GM21528 (cell line): ENCODE results near the gene CWF19L1.
"Not testable (repeated sequence)": the region's sequence is repeated elsewhere in the genome, so short reads cannot be mapped to it uniquely, and the experiment has no call there.

ENCODE experiments used
- ATAC-seq: cut with Tn5 transposase; IDR thresholded peaks from one replicate; pipeline ENCODE4 v1.9.1; 2021; ENCODE audit warnings: mild to moderate bottlenecking, moderate library complexity; ENCODE audit not compliant: unreplicated experiment, low FRiP score

CWF19L1 gene

DNA sequence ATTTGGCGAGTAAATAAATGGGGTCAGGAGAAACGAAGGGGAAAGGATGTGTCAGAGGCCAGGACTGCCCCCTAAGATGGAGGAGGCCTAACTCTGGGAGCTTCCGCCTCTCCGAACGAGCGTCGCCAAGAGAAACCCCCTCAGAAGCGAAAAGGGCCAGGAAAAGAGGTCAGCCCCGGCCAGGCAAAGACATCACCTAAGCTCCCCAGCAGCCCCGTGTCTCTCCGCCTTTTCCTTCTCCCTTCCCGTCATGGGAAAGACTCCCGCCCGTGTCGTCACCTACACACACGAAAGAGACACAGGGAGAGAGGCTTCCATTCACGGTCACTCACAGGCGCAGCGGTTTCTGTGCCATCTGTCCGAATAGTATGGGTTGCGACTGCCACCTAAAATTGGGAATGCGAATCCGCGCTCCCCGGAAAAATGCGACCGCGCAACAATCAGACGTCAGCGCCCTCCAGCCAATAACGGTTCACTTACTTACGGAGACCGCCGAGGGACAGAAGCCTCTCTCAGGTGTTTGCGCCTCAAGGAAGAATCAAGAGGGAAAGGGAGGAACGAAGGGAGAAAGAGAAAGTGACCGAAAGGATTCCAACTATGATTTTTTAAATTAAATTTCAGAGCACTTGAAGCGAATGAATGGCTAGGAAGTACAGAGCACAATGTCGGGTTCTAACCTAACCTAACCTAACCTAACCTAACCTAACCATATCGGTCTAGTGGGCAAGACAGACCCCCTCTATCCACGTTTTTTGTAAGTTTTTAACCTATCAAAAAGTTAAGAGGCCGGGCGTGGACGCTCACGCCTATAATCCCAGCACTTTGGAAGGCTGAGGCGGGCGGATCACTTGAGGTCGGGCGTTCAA, at the start of gene CWF19L1:
Gene CWF19L1, minus strand, starts transcription at position 400 of the 866 bp plus-strand sequence. Its CDS starts 45 bp downstream, at position 355.
- ATAC-seq = peak; percentile 65

DNA sequence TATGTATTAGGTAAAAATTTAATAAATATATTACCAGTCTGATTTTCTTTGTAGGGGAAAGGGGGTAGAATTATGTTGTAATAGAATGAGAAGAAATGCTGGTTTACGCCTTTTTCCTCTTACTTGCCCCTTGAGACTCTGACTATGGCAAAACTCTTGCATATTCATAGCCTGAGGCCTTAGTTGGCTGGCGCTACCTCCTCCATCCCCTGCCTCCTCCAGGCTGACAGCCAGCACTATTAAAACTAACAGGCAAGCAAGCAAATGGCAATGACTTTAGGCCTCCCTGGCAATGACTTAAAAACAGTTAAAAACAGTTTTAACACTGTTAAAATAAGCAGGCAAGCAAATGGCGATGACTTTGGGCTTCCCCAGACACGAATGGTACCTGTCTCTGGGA, 48.2 kb upstream of the CWF19L1 start:
- no peak for ATAC-seq

DNA sequence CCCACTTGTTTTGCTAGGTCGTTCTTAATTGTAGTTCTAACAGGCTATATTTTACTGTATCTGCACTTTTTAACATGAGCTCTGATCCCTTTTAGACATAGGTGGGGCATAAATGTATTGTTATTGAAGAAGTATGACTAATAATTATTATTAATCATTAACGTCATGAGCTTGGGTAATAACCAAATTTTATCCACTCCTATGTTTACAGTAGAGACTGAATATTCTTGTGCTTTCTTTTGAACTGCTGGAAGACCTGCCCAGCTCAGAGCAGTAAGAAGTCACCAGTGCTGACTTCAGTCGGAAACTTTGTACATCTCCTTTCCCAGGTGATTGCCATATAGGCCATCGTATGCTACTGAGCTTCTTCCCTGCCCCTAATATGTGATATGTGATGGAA, 43.9 kb upstream of the CWF19L1 start:
- no peak for ATAC-seq

GRCh38 chr10:100307684-100308083, 40.2 kb upstream of the CWF19L1 start:
- ATAC-seq = no peak

DNA sequence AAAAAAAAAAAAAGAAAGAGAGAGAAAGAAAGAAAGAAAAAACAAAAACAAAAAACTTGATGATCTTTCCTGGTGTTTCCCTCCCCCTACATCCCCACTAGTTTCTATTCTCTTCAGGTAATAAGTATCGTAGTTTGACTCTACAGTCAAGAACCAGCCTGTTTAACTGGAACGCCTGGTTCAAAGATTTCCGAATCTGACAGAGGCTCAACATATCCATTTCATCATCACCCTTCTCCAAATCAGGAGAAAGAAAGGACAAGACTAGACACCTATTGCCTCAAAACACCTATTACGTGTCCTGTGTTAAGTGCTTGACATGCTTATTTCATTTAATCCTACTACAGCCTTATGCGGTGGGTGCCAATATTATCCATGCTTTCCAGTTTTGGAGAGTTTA, 39.4 kb upstream of the CWF19L1 start:
- no peak for ATAC-seq

DNA sequence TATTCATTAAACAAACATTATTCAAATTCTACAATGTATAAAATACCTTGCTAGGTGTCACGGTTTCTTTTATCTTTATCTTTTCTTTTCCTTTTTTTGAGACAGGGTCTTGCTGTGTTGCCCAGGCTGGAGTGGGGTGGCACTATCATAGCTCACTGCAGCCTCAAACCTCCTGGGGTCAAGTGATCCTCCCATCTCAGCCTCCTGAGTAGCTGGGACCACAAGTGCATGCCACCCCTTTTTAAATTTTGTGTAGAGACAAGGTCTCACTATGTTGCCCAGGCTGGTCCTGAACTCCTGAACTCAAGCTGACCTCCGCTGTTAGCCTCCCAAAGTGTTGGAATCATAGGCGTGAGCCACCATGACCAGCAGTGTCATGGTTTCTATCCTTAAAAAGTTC, 37.0 kb upstream of the CWF19L1 start:
- ATAC-seq = no peak

- ATAC-seq = no peak
Observed at GRCh38 chr10:100303724-100304319, 36.4 kb upstream of the CWF19L1 start.

- ATAC-seq = not testable (repeated sequence)
Observed at GRCh38 chr10:100301123-100301522, 33.7 kb upstream of the CWF19L1 start.

- ATAC-seq = no peak
Observed at GRCh38 chr10:100297242-100297641, 29.8 kb upstream of the CWF19L1 start.

- no peak for ATAC-seq
Observed at GRCh38 chr10:100293066-100293465, 25.6 kb upstream of the CWF19L1 start.

GRCh38 chr10:100292300-100292699, 24.9 kb upstream of the CWF19L1 start:
- not testable (repeated sequence) for ATAC-seq

DNA sequence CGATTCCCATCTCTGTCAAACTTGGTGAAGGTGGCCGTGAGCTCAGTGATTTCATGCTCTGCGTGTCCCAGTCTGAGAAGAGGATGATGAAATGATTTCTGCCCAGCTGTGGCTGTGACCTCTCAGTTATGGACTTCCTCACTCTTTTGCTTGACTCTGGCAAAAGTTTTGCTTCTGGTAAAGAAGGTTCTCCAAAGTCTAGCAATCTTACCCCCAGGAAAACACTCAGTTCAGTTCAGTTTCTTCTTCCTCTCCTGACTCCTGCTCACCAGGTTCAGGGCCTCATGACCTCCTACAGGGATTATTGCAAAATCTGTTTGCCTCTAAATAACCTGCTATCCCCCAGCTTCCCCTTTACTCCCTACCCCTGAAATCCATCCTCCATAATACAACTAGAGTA, 23.9 kb upstream of the CWF19L1 start:
- no peak for ATAC-seq

- ATAC-seq = no peak
Observed at GRCh38 chr10:100289641-100290040, 22.2 kb upstream of the CWF19L1 start.

DNA sequence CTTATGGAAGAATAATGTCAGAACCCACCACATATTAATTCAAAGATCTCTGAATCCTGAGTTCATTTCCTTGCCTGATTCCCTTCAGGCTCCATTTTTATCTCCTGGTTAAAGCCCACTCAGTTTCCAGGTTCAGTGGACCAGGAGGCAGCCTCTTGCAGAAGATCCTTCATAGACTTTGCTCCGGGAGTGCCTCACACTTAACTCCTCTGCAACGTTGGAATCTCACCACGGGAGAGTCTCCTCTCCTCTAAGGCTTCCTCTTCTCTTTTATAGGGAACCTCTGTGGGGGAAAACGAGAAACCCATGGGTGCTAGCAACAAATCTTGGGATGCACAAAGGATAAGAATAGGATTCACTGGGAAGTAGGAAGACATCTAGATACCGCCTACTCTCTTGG, 20.8 kb upstream of the CWF19L1 start:
- ATAC-seq = no peak

- no peak for ATAC-seq
Observed at GRCh38 chr10:100287756-100288155, 20.3 kb upstream of the CWF19L1 start.

GRCh38 chr10:100286051-100287033, 18.9 kb upstream of the CWF19L1 start, which contains the start of gene BLOC1S2:
Gene BLOC1S2 (minus strand): TSS chr10:100286680. CDS start chr10:100286659, 21 bp downstream.
- ATAC-seq = peak; percentile 83

DNA sequence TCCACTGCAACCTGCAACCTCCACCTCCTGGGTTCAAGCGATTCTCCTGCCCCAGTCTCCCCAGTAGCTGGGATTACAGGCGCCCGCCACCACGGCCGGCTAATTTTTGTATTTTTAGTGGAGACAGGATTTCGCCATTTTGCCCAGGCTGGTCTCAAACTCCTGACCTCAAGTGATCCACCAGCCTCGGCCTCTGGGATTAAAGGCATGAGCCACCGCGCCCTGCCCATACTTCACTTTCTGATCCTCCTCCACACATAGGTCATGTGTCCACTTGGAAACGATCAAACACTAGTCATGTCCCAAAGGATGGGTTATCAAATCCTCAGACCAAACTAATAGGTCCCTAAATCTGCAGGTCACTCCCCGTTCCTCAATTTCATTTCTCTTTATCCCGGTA, 17.9 kb upstream of the CWF19L1 start:
- not testable (repeated sequence) for ATAC-seq

- ATAC-seq = no peak
Observed at GRCh38 chr10:100282907-100283306, 15.5 kb upstream of the CWF19L1 start.

GRCh38 chr10:100276971-100277370, 9.5 kb upstream of the CWF19L1 start:
- not testable (repeated sequence) for ATAC-seq

DNA sequence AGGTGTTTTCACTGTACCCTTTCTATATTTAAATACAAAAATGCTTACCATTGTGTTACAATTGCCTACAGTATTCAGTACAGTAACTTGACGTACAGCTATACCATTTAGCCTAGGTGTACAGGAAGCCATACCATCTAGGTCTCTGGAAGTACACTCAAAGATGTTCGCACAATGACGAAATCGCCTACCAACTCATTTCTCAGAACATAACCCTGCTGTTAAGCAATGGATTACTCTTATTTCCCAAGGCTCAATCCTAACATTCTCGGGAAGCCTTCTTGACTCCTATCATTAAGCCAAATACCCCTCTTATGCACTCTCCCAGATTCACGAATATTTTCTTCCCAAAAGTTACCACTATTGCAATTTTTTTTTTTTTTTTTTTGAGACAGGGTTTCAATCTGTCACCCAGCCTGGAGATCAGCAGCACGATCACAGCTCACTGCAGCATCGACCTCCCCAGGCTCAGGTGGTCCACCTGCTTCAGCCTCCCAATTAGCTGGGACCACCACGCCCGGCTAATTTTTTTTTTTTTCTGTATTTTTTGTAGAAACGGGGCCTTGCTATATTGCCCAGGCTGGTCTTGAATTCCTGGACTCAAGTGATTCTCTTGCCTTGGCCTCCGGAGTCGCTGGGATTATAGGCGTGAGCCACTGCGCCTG, 1.5 kb downstream of the CWF19L1 start:
- no peak for ATAC-seq
